ENCODE measurements around the gene SFPQ. TPM values are rescaled to one million over a fixed set of nuclear protein-coding genes. Genes with fewer than 3 reads are reported as not detected.
A peak's percentile ranks its signal among the peaks of the same experiment; 100 is the strongest.

Gene SFPQ
- total RNA-seq, 1 experiment from 2014 or later = 691 TPM

GRCh38 chr1:35229587-35230360, 36.8 kb upstream of the SFPQ start:
- DNase-seq (ENCODE audit: low spot score) = no peak
- no TSS peak for BruUV-seq (replicated peaks)
- no peak overlapping the region for H3K27ac ChIP-seq (ENCODE audit: low read depth, low read length, poor library complexity, severe bottlenecking)
- CTCF ChIA-PET = no interaction called here
- POLR2A ChIA-PET (ENCODE audit: low non-redundant PET) = no interaction called here
- intact Hi-C loops (cut with micrococcal nuclease; ENCODE audit: unreplicated experiment) = no loop called here
- TF ChIP-seq, protein P1, sequence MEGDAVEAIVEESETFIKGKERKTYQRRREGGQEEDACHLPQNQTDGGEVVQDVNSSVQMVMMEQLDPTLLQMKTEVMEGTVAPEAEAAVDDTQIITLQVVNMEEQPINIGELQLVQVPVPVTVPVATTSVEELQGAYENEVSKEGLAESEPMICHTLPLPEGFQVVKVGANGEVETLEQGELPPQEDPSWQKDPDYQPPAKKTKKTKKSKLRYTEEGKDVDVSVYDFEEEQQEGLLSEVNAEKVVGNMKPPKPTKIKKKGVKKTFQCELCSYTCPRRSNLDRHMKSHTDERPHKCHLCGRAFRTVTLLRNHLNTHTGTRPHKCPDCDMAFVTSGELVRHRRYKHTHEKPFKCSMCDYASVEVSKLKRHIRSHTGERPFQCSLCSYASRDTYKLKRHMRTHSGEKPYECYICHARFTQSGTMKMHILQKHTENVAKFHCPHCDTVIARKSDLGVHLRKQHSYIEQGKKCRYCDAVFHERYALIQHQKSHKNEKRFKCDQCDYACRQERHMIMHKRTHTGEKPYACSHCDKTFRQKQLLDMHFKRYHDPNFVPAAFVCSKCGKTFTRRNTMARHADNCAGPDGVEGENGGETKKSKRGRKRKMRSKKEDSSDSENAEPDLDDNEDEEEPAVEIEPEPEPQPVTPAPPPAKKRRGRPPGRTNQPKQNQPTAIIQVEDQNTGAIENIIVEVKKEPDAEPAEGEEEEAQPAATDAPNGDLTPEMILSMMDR (conservative IDR thresholded peaks at IDR 0.05; ENCODE audit: low read depth, low read length) = no peak
- no peak for TF ChIP-seq EZH2 (IDR thresholded peaks at IDR 0.05; ENCODE audit: borderline replicate concordance, low read depth, low read length, poor library complexity, severe bottlenecking)
- no peaks in the 10 kb centered on the region for H3K9me3 ChIP-seq (ENCODE audit: low read depth, low read length, poor library complexity, severe bottlenecking)
- H3K36me3 ChIP-seq (ENCODE audit: insufficient read depth, low read length, poor library complexity, severe bottlenecking) = no peaks in the 10 kb centered on the region
- H3K4me1 ChIP-seq (ENCODE audit: insufficient read depth, low read length, poor library complexity, severe bottlenecking) = no peaks in the 10 kb centered on the region
- H3K4me3 ChIP-seq (ENCODE audit: low read depth, low read length, poor library complexity, severe bottlenecking) = no peak overlapping the region
- H3K27me3 ChIP-seq (replicated peaks; ENCODE audit: insufficient read depth, low read depth, low read length, poor library complexity) = no peaks in the 10 kb centered on the region

GRCh38 chr1:35226546-35226945, 33.6 kb upstream of the SFPQ start:
- CTCF ChIA-PET = no interaction called here
- Histone ChIP-seq H3K36me3 (ENCODE audit: insufficient read depth, low read length, poor library complexity, severe bottlenecking) (no peaks in the 10 kb centered on the region), H3K4me1 (ENCODE audit: insufficient read depth, low read length, poor library complexity, severe bottlenecking) (peaks cover 4% of the 10 kb centered on the region), H3K27ac (ENCODE audit: low read depth, low read length, poor library complexity, severe bottlenecking) (no peak overlapping the region), H3K27me3 (replicated peaks; ENCODE audit: insufficient read depth, low read depth, low read length, poor library complexity) (no peaks in the 10 kb centered on the region), H3K4me3 (ENCODE audit: low read depth, low read length, poor library complexity, severe bottlenecking) (no peak overlapping the region), H3K9me3 (ENCODE audit: low read depth, low read length, poor library complexity, severe bottlenecking) (no peaks in the 10 kb centered on the region)
- TF ChIP-seq, protein P1 (conservative IDR thresholded peaks at IDR 0.05; ENCODE audit: low read depth, low read length) = no peak
- TF ChIP-seq EZH2 (IDR thresholded peaks at IDR 0.05; ENCODE audit: borderline replicate concordance, low read depth, low read length, poor library complexity, severe bottlenecking) = no peak
- DNase-seq (ENCODE audit: low spot score) = no peak
- no TSS peak for BruUV-seq (replicated peaks)
- POLR2A ChIA-PET (ENCODE audit: low non-redundant PET) = no interaction called here
- intact Hi-C loops (cut with micrococcal nuclease; ENCODE audit: unreplicated experiment) = no loop called here

DNA sequence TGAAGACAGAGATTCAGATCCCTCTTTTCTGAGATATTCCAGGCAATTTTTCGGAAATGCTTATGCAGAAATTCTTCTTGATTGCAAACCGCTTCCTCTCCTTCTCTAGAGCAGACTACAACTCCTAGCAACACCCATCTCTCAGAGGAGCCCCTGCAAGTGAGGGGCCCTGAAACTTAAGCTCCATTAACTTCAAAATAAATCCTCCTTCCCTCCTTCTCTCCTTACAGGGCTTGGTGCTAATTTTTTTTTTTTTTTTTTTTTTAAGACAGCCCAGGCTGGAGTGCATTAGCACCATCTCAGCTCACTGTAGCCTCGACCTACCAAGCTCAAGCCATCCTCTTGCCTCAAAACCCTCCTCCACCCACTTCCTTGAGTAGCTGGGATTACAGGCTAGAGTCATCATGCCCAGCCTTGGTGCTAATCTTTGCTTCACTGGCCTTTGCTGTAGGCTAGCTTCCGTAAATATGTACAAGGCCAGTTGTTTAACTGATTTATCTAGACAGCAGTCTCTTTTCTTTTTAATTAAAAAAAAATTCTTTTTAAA, 30.2 kb upstream of the SFPQ start:
- POLR2A ChIA-PET (ENCODE audit: low non-redundant PET) = no interaction called here
- intact Hi-C loops (cut with micrococcal nuclease; ENCODE audit: unreplicated experiment) = no loop called here
- CTCF ChIA-PET = no interaction called here

More for the DNA sequence above, 30.2 kb upstream of the SFPQ start:
- no peak overlapping the region for H3K4me3 ChIP-seq (ENCODE audit: low read depth, low read length, poor library complexity, severe bottlenecking)
- peaks cover 4% of the 10 kb centered on the region for H3K4me1 ChIP-seq (ENCODE audit: insufficient read depth, low read length, poor library complexity, severe bottlenecking)
- no peaks in the 10 kb centered on the region for H3K36me3 ChIP-seq (ENCODE audit: insufficient read depth, low read length, poor library complexity, severe bottlenecking)
- DNase-seq (ENCODE audit: low spot score) = no peak
- no peaks in the 10 kb centered on the region for H3K9me3 ChIP-seq (ENCODE audit: low read depth, low read length, poor library complexity, severe bottlenecking)
- no TSS peak for BruUV-seq (replicated peaks)
- H3K27ac ChIP-seq (ENCODE audit: low read depth, low read length, poor library complexity, severe bottlenecking) = peak overlapping the region; percentile 22
- H3K27me3 ChIP-seq (replicated peaks; ENCODE audit: insufficient read depth, low read depth, low read length, poor library complexity) = no peaks in the 10 kb centered on the region
- no peak for TF ChIP-seq EZH2 (IDR thresholded peaks at IDR 0.05; ENCODE audit: borderline replicate concordance, low read depth, low read length, poor library complexity, severe bottlenecking)
- TF ChIP-seq, protein P1 (conservative IDR thresholded peaks at IDR 0.05; ENCODE audit: low read depth, low read length) = no peak

Measured in A673 (cell line).